HS-5 (cell line): Measurements from ENCODE around the gene NME7.
"Not testable (repeated sequence)": the region's sequence is repeated elsewhere in the genome, so short reads cannot be mapped to it uniquely, and the experiment has no call there.

Experiments
- DNase-seq: peaks from one replicate; pipeline ENCODE4 v3.0.0-alpha.2; 2012; ENCODE audit warnings: low read depth

The NME7 gene

GRCh38 chr1:169367686-169368405 lies at the start of gene NME7, which contains the start of gene BLZF1:
NME7 (minus strand) TSS chr1:169367797; CDS start chr1:169367710, 87 bp downstream.
BLZF1 (plus strand) TSS chr1:169368195; CDS start chr1:169369523, 1,328 bp downstream.
- DNase-seq, result peak; percentile 93

- no peak for DNase-seq
Measured at GRCh38 chr1:169414952-169415351, 47.4 kb upstream of the NME7 start.

- not testable (repeated sequence) for DNase-seq
Measured at GRCh38 chr1:169408340-169408739, 40.7 kb upstream of the NME7 start.

- DNase-seq, result not testable (repeated sequence)
Measured at GRCh38 chr1:169402578-169402977, 35.0 kb upstream of the NME7 start.

GRCh38 chr1:169395955-169396354 lies 28.4 kb upstream of the NME7 start:
- no peak for DNase-seq

GRCh38 chr1:169392406-169392805 lies 24.8 kb upstream of the NME7 start:
- DNase-seq, result no peak

- no peak for DNase-seq
Measured at GRCh38 chr1:169390303-169390702, 22.7 kb upstream of the NME7 start.

GRCh38 chr1:169387399-169387798 lies 19.8 kb upstream of the NME7 start:
- no peak for DNase-seq

- DNase-seq, result no peak
Measured at GRCh38 chr1:169383449-169383848, 15.9 kb upstream of the NME7 start.

GRCh38 chr1:169381162-169381561 lies 13.6 kb upstream of the NME7 start:
- no peak for DNase-seq

GRCh38 chr1:169371404-169371803 lies 3.8 kb upstream of the NME7 start:
- no peak for DNase-seq

GRCh38 chr1:169368406-169368769 lies 791 bp upstream of the NME7 start:
- no peak for DNase-seq

GRCh38 chr1:169367096-169367685 lies 406 bp downstream of the NME7 start:
- no peak for DNase-seq

GRCh38 chr1:169364948-169365347 lies 2.6 kb downstream of the NME7 start:
- no peak for DNase-seq

GRCh38 chr1:169363046-169363730 lies 4.4 kb downstream of the NME7 start:
- peak; percentile 86 for DNase-seq

GRCh38 chr1:169361281-169361680 lies 6.3 kb downstream of the NME7 start:
- no peak for DNase-seq

- no peak for DNase-seq
Measured at GRCh38 chr1:169360415-169360814, 7.2 kb downstream of the NME7 start.

- DNase-seq, result no peak
Measured at GRCh38 chr1:169348383-169349036, 19.1 kb downstream of the NME7 start.

- DNase-seq, result no peak
Measured at GRCh38 chr1:169347688-169348382, 19.8 kb downstream of the NME7 start.

- no peak for DNase-seq
Measured at GRCh38 chr1:169346036-169346589, 21.5 kb downstream of the NME7 start.

- no peak for DNase-seq
Measured at GRCh38 chr1:169345511-169345910, 22.1 kb downstream of the NME7 start.

- DNase-seq, result not testable (repeated sequence)
Measured at GRCh38 chr1:169342096-169342495, 25.5 kb downstream of the NME7 start.
